Common myeloid progenitor, CD34-positive (primary cell): ENCODE measurements around the gene ROBO1.

ENCODE experiments used
- CTCF ChIA-PET: fragments of 350-600 bp; sonication (Branson Sonifier 250); formaldehyde crosslinking; loops from one replicate; lab custom pipeline; 2021; ENCODE audit warnings: antibody characterized with exemption; lab: Charles Lee
- POLR2A ChIA-PET: fragments of 350-600 bp; sonication (Branson Sonifier 250); formaldehyde crosslinking; loops from one replicate; lab custom pipeline; 2021; ENCODE audit warnings: antibody characterized with exemption; lab: Charles Lee
- DNase-seq, 3 donors: peaks; one replicate each; pipeline versions ENCODE4 v3.0.0 to v3.0.0-alpha.2; 2013
- H3K27ac ChIP-seq, 2 experiments: 1 replicate in 1 of 2; 2 replicates in 1 of 2; pipeline ENCODE4 v1.7.0; 2013; ENCODE audit warnings: inconsistent platforms in 2 of 2, low read length in 2 of 2, mild to moderate bottlenecking in 2 of 2, low read depth in 1 of 2, moderate library complexity in 1 of 2; ENCODE audit not compliant: severe bottlenecking in 2 of 2, insufficient read depth in 1 of 2, poor library complexity in 1 of 2
- H3K27me3 ChIP-seq, 5 experiments: replicated peaks in 2 of 5; 1 replicate in 3 of 5; 2 replicates in 2 of 5; pipeline versions ENCODE4 v1.6.1 to v1.7.0; 2013; ENCODE audit warnings: low read length in 4 of 5, mild to moderate bottlenecking in 2 of 5, moderate library complexity in 2 of 5, inconsistent platforms in 1 of 5; ENCODE audit not compliant: insufficient read depth in 5 of 5, control insufficient read depth in 4 of 5
- H3K36me3 ChIP-seq, 4 experiments: 1 replicate in 2 of 4; 2 replicates in 2 of 4; pipeline versions ENCODE4 v1.6.1 to v1.7.0; 2013; ENCODE audit warnings: low read length in 3 of 4, control low read depth in 1 of 4, mild to moderate bottlenecking in 1 of 4; ENCODE audit not compliant: control insufficient read depth in 4 of 4, insufficient read depth in 4 of 4
- H3K4me1 ChIP-seq, 4 experiments: 1 replicate in 3 of 4; 2 replicates in 1 of 4; pipeline versions ENCODE4 v1.6.1 to v1.7.1; 2013; ENCODE audit warnings: low read length in 3 of 4, mild to moderate bottlenecking in 3 of 4, control low read depth in 1 of 4, inconsistent platforms in 1 of 4, moderate library complexity in 1 of 4; ENCODE audit not compliant: control insufficient read depth in 4 of 4, insufficient read depth in 4 of 4; ENCODE audit errors: control extremely low read depth in 1 of 4
- H3K4me3 ChIP-seq, 7 experiments: 1 replicate in 4 of 7; 2 replicates in 3 of 7; pipeline versions ENCODE4 v1.5.1 to v1.7.0; 2013; ENCODE audit warnings: mild to moderate bottlenecking in 7 of 7, low read length in 6 of 7, moderate library complexity in 6 of 7, inconsistent platforms in 2 of 7, low read depth in 2 of 7, control low read depth in 1 of 7; ENCODE audit not compliant: insufficient read depth in 4 of 7, control insufficient read depth in 1 of 7; ENCODE audit errors: extremely low read depth in 1 of 7
- H3K9me3 ChIP-seq, 5 experiments: 1 replicate in 4 of 5; 2 replicates in 1 of 5; pipeline versions ENCODE4 v1.6.1 to v1.7.1; 2013; ENCODE audit warnings: low read length in 4 of 5, mild to moderate bottlenecking in 2 of 5, inconsistent platforms in 1 of 5, low read depth in 1 of 5, moderate library complexity in 1 of 5; ENCODE audit not compliant: control insufficient read depth in 4 of 5, insufficient read depth in 2 of 5; ENCODE audit errors: control extremely low read depth in 1 of 5
- WGBS: methylation state at CpG from one replicate; pipeline ENCODE4 v1.1.5; 2013; ENCODE audit not compliant: insufficient coverage; 5-methylcytosine and 5-hydroxymethylcytosine counted together

The ROBO1 gene

DNA sequence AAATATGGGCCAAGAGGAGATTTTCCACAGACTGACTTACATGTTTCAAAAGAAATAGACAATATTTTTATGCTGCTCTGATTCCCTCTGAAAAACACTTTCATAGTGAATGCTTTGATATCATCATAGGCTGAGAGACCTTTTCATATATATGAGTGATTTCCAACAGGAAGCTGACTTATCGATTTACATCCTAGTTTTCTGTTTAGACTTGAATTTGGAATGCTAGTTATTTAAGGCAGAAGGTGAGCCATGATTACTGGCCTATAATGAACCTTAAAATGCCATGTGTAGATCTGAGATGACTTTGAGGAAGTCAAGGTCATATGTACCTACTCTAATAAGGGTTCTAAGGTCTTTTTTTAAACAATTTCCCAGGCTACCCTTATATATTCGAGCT lies 1126.1 kb downstream of the ROBO1 start:
- ChIA-PET POLR2A (interaction anchor here (0.9 kb wide), 1 partner anchor 16 kb away, joined by 3 read pairs; no protein-coding TSS in a partner anchor), CTCF (no interaction called here)
- H3K9me3 ChIP-seq, result no peaks in the 10 kb centered on the region
- DNase-seq, result no peak
- H3K27ac ChIP-seq, result no peak overlapping the region
- no peaks in the 10 kb centered on the region for H3K36me3 ChIP-seq
- WGBS, result 86% methylated on average over 1 of the region's 2 CpGs
- no peaks in the 10 kb centered on the region for H3K27me3 ChIP-seq
- H3K4me3 ChIP-seq, result no peak overlapping the region
- H3K4me1 ChIP-seq, result peaks cover 0 to 9% (median 2%) of the 10 kb centered on the region in 4 experiments

DNA sequence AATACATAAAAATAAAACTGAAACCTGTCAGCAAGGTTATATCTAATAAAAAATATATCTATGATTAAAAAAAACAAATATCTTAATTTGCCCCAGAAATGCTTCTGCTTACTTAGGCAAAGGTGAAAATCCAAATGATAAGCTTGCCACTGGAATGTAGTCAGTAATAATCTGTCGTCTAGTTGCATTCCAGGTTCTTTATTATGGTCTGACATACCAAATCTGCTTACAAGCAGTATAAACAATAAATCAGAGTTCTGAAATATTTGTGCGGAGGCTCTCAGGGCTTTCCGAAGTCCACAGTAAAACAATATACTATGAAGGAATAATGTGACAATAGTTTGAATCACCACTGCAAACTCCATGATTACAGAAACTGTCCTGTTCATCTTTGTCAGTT lies 1133.5 kb downstream of the ROBO1 start:
- Histone ChIP-seq H3K4me3 (no peak overlapping the region), H3K27me3 (no peaks in the 10 kb centered on the region), H3K36me3 (no peaks in the 10 kb centered on the region), H3K4me1 (no peaks in the 10 kb centered on the region), H3K27ac (no peak overlapping the region), H3K9me3 (no peaks in the 10 kb centered on the region)
- DNase-seq, result no peak
- POLR2A ChIA-PET, result no interaction called here
- CTCF ChIA-PET, result no interaction called here
- no CpG with 5 or more reads among the region's 3 CpGs for WGBS

DNA sequence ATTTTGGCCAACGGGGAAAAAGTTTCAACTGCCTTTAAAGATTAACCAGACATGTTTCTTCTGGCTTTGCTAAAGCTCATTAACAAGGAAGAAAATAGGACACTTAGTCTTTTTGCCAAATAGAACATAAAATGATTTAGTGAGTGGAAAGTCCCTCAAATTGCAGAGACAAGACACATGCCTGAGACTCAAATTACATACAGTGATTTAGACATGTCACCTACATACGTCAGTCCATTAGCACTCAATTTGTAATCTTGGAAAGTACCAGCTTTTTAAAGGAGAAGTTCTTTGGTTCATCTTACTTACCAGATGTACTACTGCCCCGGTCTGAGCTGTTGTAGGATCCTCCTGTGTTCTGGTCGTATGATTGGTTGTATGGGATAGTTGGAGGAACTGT lies 1134.2 kb downstream of the ROBO1 start:
- 83% methylated on average over 1 of the region's 4 CpGs for WGBS
- ChIA-PET POLR2A (no interaction called here), CTCF (interaction anchor here (0.9 kb wide), 1 partner anchor 398 kb away, joined by 3 read pairs; no protein-coding TSS in a partner anchor)
- H3K9me3 ChIP-seq, result no peaks in the 10 kb centered on the region
- no peak overlapping the region for H3K27ac ChIP-seq
- H3K4me3 ChIP-seq, result no peak overlapping the region
- no peaks in the 10 kb centered on the region for H3K36me3 ChIP-seq
- H3K27me3 ChIP-seq, result no peaks in the 10 kb centered on the region
- no peak for DNase-seq
- no peaks in the 10 kb centered on the region for H3K4me1 ChIP-seq

DNA sequence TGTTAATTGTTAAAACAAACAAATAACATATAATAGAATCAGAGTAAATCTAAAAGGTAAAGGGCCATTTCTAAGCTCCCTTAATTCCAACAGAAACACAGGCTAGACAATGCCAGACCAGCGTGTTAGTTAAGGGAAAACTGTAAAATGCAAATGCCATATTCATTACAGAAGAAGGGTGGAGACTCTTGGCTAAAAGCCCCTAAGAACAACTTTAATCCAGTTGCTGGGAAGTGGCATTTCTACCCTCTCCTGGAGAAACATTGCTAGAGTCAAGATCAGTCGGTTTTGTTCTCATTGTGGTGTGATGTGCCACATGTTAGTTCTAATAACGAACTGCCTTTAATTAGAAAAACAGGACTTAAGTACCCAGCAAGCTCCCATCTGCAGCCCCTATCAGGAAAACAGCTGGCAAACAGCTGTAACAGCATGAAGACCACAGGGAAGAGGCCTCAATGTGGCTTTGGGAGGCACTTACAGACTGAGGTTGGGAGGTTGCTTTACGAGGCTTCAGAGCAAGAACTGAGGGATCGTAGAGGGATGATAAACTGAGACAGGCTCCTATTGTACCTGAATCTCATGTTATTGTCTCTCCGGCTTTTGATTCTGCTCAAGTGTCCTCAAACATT lies 1134.8 kb downstream of the ROBO1 start:
- no peaks in the 10 kb centered on the region for H3K4me1 ChIP-seq
- no peak overlapping the region for H3K4me3 ChIP-seq
- H3K9me3 ChIP-seq, result no peaks in the 10 kb centered on the region
- H3K36me3 ChIP-seq, result no peaks in the 10 kb centered on the region
- no peak overlapping the region for H3K27ac ChIP-seq
- 100% methylated on average over 3 of the region's 6 CpGs for WGBS
- POLR2A ChIA-PET, result no interaction called here
- CTCF ChIA-PET, result interaction anchor here (0.9 kb wide), 1 partner anchor 398 kb away, joined by 3 read pairs; no protein-coding TSS in a partner anchor
- DNase-seq, result no peak
- H3K27me3 ChIP-seq, result no peaks in the 10 kb centered on the region

DNA sequence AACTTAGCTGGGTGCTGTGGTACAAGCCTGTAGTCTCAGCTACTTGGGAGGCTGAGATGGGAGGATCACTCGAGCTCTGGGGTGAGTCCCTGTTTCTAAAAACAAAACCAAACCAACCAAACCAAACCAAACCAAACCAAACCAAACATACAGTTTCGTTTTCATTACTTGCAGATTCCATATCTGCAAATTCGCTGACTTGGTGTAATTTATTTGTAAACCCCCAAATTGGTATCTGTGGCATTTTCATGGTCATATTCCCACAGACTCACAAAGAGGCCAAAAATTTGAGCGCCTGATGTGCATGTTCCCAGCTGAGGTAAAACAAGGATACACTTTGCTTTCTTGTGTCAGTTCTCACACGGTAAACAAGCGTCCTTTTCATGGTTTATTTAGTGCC lies 1138.3 kb downstream of the ROBO1 start:
- no peaks in the 10 kb centered on the region for H3K27me3 ChIP-seq
- WGBS, result 100% methylated on average over 6 of the region's 6 CpGs
- DNase-seq, result no peak
- no peaks in the 10 kb centered on the region for H3K4me1 ChIP-seq
- H3K36me3 ChIP-seq, result no peaks in the 10 kb centered on the region
- H3K9me3 ChIP-seq, result no peaks in the 10 kb centered on the region
- POLR2A ChIA-PET, result no interaction called here
- no peak overlapping the region for H3K27ac ChIP-seq
- CTCF ChIA-PET, result no interaction called here
- H3K4me3 ChIP-seq, result no peak overlapping the region

DNA sequence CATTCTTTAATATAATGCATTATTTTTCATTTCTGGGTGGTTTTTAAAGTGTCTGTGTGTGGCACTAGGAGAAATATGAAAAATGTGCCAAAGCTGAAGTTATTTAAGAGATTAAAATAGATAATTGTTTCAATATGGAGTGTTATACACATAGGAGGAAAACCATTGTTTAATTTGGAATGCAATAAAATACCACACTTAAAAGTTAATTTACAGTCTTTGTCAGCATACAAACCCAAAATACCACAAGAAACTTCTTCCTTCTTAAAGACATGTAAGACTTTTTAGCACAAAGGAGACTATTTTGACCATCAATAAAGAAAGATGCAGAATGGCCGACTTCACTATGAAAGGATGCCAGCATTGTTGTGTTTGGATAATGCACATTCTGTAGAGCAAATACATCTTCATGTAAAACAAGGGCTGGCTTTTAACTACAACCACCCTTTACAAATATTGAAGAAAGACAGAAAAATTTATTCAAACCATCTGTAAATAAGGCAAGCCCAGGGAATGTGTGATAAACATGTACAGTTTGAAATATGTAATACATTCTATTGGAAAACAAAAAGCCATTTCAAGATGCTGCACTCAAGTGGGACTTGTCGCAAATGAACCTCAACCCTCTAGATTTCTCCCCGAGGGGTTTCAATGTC lies 1146.6 kb downstream of the ROBO1 start:
- ChIA-PET POLR2A (no interaction called here), CTCF (no interaction called here)
- no peaks in the 10 kb centered on the region for H3K4me1 ChIP-seq
- H3K27ac ChIP-seq, result no peak overlapping the region
- H3K27me3 ChIP-seq, result no peaks in the 10 kb centered on the region
- no peaks in the 10 kb centered on the region for H3K36me3 ChIP-seq
- H3K4me3 ChIP-seq, result no peak overlapping the region
- no peaks in the 10 kb centered on the region for H3K9me3 ChIP-seq
- no peak for DNase-seq
- WGBS, result no CpG with 5 or more reads among the region's 3 CpGs

DNA sequence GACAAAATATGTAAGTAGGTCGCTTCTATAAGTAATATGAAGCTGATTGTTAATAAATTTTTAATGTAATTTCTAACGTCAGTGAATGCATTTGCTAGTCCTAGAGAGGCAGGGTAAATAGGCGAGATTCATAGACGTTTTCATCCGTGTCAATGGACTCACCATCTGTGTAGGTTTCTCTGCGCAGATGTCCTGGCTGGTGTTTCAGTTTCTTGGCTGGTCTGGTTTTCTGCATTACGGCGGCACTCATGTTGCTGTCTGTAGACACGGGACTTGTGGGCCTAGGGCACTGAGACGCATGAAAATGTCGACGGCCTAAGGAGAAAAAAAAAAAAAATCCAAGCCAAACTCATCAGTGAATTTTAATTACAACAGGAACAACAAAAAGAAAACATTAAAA lies 1153.3 kb downstream of the ROBO1 start:
- H3K9me3 ChIP-seq, result no peaks in the 10 kb centered on the region
- POLR2A ChIA-PET, result interaction anchor here (0.6 kb wide), 1 partner anchor 9 kb away, joined by 3 read pairs; no protein-coding TSS in a partner anchor
- no peaks in the 10 kb centered on the region for H3K36me3 ChIP-seq
- no peaks in the 10 kb centered on the region for H3K27me3 ChIP-seq
- CTCF ChIA-PET, result no interaction called here
- no peak overlapping the region for H3K4me3 ChIP-seq
- no peak overlapping the region for H3K27ac ChIP-seq
- DNase-seq, result no peak
- H3K4me1 ChIP-seq, result no peaks in the 10 kb centered on the region
- 84% methylated on average over 11 of the region's 12 CpGs for WGBS
